Left lung (tissue), 10 donors: ENCODE data around the gene FAM221A. TPM values are rescaled to one million over a fixed set of nuclear protein-coding genes. Genes with fewer than 3 reads are reported as not detected.

Source experiments
- ATAC-seq: fragments of 200-7000 bp; cut with Tn5 transposase; one replicate; pipeline ENCODE4 v1.9.1; 2020; ENCODE audit warnings: moderate library complexity
- DNase-seq, 4 donors: peaks; one replicate each; pipeline ENCODE4 v3.0.0-alpha.2; 2013 to 2020
- H3K27ac ChIP-seq, 2 donors: fragments of 200-600 bp; sonication (generic) in 1 of 2; one replicate each; pipeline versions ENCODE4 v1.5.0 to v1.8.0; 2020 to 2021
- H3K27me3 ChIP-seq, 2 donors: fragments of 200-600 bp; sonication (generic) in 1 of 2; one replicate each; pipeline versions ENCODE4 v1.5.0 to v1.8.0; 2020 to 2021
- H3K36me3 ChIP-seq, 2 donors: fragments of 200-600 bp; sonication (generic) in 1 of 2; one replicate each; pipeline versions ENCODE4 v1.5.0 to v1.8.0; 2020 to 2021
- H3K4me1 ChIP-seq, 2 donors: fragments of 200-600 bp; one replicate each; pipeline ENCODE4 v1.8.0; 2021
- H3K4me3 ChIP-seq, 2 donors: fragments of 200-600 bp; sonication (generic) in 1 of 2; one replicate each; pipeline versions ENCODE4 v1.5.0 to v1.8.0; 2020 to 2021; ENCODE audit warnings: mild to moderate bottlenecking in 1 of 2
- H3K9me3 ChIP-seq, 2 donors: fragments of 200-600 bp; sonication (generic) in 1 of 2; one replicate each; pipeline versions ENCODE4 v1.5.0 to v1.8.0; 2020 to 2021
- CTCF ChIP-seq, 2 donors: fragments of 200-600 bp; sonication (generic) in 1 of 2; IDR thresholded peaks; one replicate each; pipeline versions ENCODE4 v1.5.0 to v1.8.0; 2021; ENCODE audit warnings: antibody characterized with exemption in 2 of 2
- intact Hi-C, 2 donors: fragments of 100-400 bp; cut with DNase I; formaldehyde crosslinking; loops; one replicate each; pipeline versions ENCODE4 v1.11.2 to v1.14.2; 2022
- polyA plus RNA-seq, 6 donors: library from polyadenylated mRNA; unstranded; fragments of 120-200 nt; gene quantifications; one replicate each; pipeline ENCODE4 v1.2.1, GENCODE V29; 2013; ENCODE audit not compliant: insufficient read length in 6 of 6
- total RNA-seq, 2 donors: library from RNA; stranded (reverse); fragmentation: NEBNext Ultra II Directional; extraction: Animal tissue kit (Norgen Biotek cat#: 25700); gene quantifications; one replicate each; pipeline ENCODE4 v1.2.1, GENCODE V29; 2021
- donor health status: DM: no; HTN: yes; CAD: no.
- donor health status: DM: no; HTN: no; CAD: no.

The FAM221A gene
- total and polyA plus RNA-seq, 8 donors: 7.6 to 19.0 (median 15.4) TPM

- no peaks in the 10 kb centered on the region for H3K9me3 ChIP-seq
- DNase-seq (peak in 2 of 4 donors; percentile 49 to 70), ATAC-seq (peak; percentile 82)
- H3K27me3 ChIP-seq: no peaks in the 10 kb centered on the region
- peak; percentile 58 to 64 for TF ChIP-seq CTCF (IDR thresholded peaks at IDR 0.05)
- no peak overlapping the region for H3K27ac ChIP-seq
- intact Hi-C loops: loop anchor here in 1 of 2 donors (5.0 to 10.0 kb wide), 2 partner anchors 140 to 168 kb away; no protein-coding TSS in a partner anchor
- no peaks in the 10 kb centered on the region for H3K4me1 ChIP-seq
- no peaks in the 10 kb centered on the region for H3K36me3 ChIP-seq
- H3K4me3 ChIP-seq: no peak overlapping the region
Measured at GRCh38 chr7:23712368-23713284, 32.6 kb downstream of the FAM221A start.

DNA sequence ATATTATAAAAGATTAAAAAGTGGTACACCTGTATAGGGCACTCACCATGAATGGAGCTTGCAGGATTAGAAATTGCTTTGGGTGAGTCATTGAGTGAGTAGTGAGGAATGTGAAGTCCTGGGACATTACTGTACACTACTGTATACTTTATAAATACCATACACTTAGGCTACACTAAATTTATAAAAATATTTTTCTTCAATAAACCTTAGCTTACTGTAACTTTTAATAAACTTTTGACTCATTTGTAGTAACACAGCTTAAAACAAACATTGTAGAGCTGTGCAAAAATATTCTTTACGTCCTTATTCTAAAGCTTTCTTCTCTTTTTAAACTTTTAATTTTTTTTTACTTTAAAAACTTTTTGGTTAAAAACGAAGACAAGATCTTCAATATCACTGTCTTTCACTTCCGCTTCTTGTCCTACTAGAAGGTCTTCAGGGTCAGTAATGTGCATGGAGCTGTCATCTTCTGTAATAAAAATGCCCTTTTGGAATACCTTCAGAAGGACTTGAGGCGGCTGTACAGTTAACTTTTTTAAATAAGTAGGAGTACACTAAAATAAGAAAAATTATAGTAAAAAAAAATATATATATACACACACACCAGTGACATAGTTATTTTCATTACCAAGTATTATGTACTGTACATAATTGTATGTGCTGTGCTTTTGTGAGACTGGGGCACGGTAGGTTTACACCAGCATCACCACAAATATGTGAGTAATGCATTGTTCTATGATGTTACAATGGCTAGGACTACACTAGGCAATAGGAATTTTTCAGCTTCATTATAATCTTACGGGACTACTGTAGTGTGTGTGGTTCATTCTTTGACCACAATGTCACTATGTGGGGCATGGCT lies 33.5 kb downstream of the FAM221A start:
- H3K4me1 ChIP-seq: no peaks in the 10 kb centered on the region
- ATAC-seq (peak; percentile 74), DNase-seq (no peak)
- no peaks in the 10 kb centered on the region for H3K27me3 ChIP-seq
- TF ChIP-seq CTCF (IDR thresholded peaks at IDR 0.05): no peak
- no peak overlapping the region for H3K4me3 ChIP-seq
- intact Hi-C loops: loop anchor here in 1 of 2 donors (5.0 to 10.0 kb wide), 2 partner anchors 141 to 169 kb away; no protein-coding TSS in a partner anchor
- H3K27ac ChIP-seq: no peak overlapping the region
- H3K9me3 ChIP-seq: no peaks in the 10 kb centered on the region
- H3K36me3 ChIP-seq: no peaks in the 10 kb centered on the region

DNA sequence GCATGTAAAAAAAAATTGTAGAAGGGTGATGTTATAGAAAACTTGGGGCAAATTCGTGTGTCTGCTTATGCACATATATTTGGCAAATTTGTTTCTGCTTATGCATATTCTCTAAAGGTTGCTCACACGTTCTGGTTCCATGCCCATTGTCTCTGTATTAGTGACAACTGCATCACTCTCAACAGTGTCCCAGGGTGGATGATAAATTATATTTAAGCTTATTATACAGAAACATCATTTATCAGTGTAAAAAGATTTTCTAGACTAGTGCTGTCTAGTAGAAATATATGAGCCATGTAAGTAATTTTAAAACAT lies 34.1 kb downstream of the FAM221A start:
- intact Hi-C loops: loop anchor here in 1 of 2 donors (5.0 to 10.0 kb wide), 2 partner anchors 142 to 169 kb away; no protein-coding TSS in a partner anchor
- H3K27me3 ChIP-seq: no peaks in the 10 kb centered on the region
- TF ChIP-seq CTCF (IDR thresholded peaks at IDR 0.05): no peak
- no peaks in the 10 kb centered on the region for H3K36me3 ChIP-seq
- no peak overlapping the region for H3K27ac ChIP-seq
- no peaks in the 10 kb centered on the region for H3K4me1 ChIP-seq
- H3K4me3 ChIP-seq: no peak overlapping the region
- no peaks in the 10 kb centered on the region for H3K9me3 ChIP-seq
- no peak for DNase-seq
- ATAC-seq: no peak

GRCh38 chr7:23714579-23714978 lies 34.6 kb downstream of the FAM221A start:
- Histone ChIP-seq H3K4me3 (no peak overlapping the region), H3K36me3 (no peaks in the 10 kb centered on the region), H3K9me3 (no peaks in the 10 kb centered on the region), H3K4me1 (no peaks in the 10 kb centered on the region), H3K27me3 (no peaks in the 10 kb centered on the region), H3K27ac (no peak overlapping the region)
- DNase-seq (no peak), ATAC-seq (no peak)
- no peak for TF ChIP-seq CTCF (IDR thresholded peaks at IDR 0.05)
- intact Hi-C loops: loop anchor here in 1 of 2 donors (5.0 to 10.0 kb wide), 2 partner anchors 142 to 170 kb away; no protein-coding TSS in a partner anchor
